Stimulated activated CD8-positive, alpha-beta memory T cell treated with anti-CD3 and anti-CD28 coated beads, Interleukin-4, amount 100 ng/mL, for 1 hour (primary cell): ENCODE data around the gene GNPNAT1.

Experiments used
- DNase-seq, 2 donors: peaks; one replicate each; pipeline ENCODE4 v3.0.0-alpha.2; 2020; ENCODE audit warnings: low read depth in 2 of 2, low spot score in 1 of 2

Gene GNPNAT1

DNA sequence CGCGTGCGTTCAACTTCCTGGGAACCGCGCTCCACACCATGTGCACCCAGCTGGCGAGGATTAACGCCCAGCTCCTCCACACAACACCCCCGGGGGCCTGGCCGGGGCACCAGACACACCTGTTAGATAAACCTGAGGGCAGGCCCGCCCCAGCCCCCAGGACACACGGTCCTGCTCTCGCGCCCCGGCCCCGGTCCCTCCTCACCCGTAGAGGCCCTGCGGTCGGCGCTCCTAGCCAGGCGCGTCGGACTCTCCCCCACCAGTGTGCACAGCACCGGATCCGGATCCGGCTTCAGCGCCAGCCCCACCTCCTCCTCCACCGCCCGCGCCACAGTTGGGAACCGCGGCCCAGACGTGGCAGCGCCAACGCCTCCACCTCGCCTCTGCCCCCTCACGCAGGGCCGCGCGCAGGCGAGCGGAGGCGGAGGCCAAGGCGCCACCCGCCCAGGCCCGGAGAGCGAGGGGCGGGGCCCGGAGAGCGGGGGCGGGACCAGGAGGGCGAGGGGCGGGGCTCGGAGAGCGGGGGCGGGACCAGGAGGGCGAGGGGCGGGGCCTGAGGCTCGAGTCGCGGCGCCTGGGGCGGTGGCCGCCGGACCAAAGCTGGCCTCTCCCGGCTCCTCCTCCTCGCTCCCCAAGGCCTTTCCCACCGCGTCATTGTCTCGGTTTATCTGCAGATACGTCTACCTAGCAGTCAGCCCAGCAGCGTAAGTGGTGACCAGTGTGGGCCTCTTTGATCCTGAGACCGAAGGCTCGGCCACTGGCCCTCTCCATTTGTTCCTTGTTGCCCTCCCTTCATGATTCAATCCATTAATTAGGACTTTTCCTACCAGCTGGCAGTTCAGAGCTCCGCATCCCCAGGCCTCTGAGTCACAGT, at the start of gene GNPNAT1:
Gene GNPNAT1 (minus strand): TSS at position 385 of the 874 bp plus-strand sequence. CDS start 6,957 bp downstream, outside the sequence.
- peak; percentile 58 to 78 for DNase-seq

DNA sequence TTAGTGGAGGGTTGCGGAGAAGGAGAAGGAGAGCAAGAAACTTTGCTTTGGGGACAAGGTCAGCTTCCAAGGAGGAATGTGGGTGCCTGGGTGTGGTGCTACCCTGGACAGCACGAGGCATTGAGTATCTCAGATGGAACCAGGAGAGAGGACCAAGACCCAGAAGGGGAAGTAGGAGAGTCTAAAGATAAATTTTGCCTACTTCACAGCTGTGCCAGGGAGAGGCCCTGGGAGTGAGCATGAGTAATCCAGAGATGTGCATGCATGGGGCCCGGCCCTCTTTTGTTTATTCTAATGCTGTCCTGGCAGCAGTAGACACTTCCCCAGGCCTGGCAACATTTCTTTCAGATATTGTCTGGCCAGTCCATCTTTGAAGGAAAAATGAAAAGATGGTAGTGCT, 49.5 kb upstream of the GNPNAT1 start:
- no peak for DNase-seq

DNA sequence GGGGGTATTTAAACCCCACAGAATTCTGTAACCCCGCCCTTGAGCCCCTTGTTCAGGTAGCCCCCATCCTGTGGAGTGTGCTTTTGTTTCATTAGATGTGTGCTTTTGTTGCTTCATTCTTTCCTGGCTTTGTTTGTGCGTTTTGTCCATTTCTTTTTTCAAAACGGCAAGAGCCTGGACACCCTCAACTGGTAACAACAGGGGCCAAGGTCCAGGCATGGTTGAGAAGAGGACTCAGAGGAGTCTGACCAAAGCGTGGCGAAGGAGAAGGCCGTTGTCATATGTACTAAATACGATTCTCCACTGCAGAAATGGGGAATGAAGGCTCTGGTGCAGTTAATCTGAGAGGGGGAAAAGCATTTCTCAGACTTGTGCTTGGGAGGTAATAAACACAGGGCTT, 46.0 kb upstream of the GNPNAT1 start:
- DNase-seq: no peak

DNA sequence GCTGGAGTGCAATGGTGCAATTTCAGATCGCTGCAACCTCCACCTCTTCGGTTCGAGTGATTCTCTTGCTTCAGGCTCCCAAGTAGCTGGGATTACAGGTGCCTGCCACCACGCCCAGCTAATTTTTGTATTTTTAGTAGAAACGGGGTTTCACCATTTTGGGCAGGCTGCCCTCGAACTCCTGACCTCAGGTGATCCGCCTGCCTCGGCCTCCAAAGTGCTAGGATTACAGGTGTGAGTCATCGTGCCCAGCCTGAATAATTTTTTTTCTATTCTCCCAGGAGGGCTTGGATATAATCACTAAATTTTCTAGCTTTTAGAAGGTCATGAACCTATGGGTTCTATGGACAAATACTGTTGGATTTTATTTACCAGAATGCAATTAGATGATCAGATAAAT, 44.7 kb upstream of the GNPNAT1 start:
- DNase-seq: no peak

DNA sequence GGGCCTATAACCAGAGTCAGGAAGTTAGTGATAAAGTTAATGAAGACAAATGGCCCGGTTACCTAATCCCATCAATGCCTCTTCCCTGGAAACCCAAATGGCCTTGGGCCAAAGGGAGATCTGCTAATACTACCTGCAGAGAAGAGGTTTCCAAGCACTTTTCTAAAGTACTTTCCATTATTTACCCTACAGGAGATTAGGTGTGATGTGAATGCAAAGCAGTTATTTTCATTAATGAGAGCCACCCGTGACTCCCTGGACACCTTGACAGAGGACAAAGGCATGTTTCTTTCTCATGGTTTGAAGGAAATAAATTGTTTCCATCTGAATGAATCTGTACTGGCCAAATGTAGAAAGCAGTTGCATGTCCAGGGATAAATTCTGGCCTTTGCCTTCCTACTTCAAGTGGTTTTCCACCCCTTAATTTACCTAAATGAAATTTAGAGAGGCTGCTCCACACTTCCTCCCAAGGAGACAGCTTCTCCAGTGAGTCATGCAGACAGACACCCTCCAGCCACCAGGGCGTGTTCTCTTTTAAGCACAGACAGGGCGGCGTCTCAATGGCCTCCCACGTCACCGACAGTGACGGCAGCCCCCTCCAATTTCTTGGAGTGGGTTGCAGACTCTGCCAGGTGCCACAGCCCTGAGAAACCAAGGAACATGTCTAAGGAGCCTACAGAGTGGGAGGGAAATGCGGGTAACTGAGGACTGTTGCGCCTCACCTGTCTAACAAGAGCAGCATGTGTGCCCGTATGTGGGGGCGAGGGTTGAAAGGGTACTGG, 43.9 kb upstream of the GNPNAT1 start:
- DNase-seq: no peak

DNA sequence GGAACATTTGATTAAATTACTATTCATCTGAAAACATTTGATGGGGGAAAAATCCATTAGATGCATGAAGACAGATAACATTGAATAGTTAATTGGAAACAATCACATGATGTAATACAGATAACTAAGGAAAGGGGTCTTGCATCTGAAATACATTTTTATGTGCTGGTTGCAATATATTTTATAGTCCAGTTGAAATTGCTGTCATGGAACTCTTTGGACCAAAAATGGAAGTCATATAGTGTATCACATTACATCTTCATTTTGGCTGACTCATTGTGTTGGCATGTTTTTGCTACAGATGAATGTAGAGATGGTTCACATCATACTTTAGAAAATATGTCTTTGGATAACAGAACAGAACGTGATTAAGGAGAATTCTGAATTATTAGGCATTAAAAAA, 43.0 kb upstream of the GNPNAT1 start:
- DNase-seq: no peak

DNA sequence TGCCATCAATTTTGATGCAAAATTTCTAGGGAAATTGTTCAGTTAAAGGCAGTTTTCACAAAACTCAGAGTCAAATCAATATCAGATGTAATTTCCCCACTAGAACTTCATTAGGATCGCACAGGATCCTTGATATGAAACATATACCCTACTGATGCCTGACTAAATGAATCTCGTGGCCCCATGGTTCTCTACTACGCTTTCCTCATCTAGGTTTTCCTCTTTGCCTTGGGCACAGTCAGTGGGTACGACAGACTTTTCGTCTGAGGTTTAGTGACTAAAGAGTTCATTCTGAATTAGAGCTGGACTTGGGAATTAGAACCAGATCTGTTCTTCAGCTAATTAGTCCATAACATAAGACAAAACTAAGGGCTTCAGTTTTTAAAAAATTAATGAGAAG, 42.5 kb upstream of the GNPNAT1 start:
- no peak for DNase-seq

DNA sequence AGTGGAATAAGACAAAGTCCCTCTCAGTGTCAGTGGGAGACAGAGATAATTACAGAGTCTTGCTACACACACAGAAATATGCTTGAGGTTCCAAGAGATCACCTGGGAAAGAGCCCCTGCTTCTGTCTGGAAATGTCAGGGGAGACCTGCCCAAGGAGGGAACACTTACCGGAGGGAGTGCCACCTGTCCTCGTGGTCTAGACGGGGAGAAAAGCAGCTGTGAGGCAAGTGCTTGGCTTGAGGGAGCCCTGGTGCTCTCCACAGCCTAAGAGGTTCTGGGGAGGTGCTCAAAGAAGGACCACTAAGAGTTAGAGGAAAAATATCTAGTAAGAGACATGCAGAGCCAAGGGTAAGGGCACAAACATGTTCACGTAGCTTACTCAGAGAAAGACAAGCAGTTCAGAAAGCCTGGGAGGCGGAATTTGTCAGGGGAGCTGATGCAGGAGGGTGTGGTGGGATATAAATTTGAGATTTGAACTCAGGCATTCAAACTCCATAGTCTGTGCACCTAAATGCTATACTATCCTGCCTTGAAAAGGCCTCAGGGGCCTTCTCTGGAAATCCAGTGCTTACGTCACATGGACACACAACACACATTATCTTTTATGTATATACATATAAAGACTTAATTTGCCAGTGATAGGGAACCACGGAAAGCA, 38.2 kb upstream of the GNPNAT1 start:
- DNase-seq: no peak

DNA sequence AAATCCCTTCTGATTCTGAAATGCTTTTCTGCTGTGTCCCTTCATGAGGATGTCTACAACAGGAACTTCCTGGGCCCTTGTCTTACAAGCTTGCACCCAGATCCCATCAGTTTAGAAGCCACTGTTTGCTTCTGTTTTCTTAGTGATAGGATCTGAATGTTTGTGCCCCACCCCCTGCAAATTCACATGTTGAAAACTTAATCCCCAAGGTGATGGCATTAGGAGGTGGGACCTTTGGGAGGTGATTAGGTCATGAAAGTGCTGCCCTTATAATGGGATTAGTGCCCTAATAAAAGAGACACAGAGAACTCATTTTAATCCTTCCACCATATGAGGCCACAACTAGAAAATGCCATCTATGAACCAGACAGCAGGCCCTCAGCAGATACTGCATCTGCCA, 36.0 kb upstream of the GNPNAT1 start:
- DNase-seq: no peak

DNA sequence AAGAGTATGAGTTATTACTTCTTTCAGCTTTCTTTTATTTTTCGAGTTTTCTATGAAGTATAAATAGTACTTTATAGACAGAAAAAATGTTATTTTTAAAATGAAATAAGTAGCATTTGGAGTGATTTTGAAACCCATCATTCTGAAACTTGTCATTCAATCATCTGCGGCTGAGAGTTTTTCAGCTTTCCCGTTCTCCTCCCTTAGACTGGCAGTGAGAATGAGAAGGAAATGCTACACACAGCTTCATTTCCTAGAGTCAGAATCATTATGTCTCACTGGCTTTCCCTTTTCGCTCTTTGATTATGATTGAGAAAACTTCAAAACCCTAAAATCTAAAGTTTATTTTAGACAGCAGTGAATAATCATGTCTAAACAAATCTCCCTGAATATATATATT, 33.7 kb upstream of the GNPNAT1 start:
- no peak for DNase-seq

DNA sequence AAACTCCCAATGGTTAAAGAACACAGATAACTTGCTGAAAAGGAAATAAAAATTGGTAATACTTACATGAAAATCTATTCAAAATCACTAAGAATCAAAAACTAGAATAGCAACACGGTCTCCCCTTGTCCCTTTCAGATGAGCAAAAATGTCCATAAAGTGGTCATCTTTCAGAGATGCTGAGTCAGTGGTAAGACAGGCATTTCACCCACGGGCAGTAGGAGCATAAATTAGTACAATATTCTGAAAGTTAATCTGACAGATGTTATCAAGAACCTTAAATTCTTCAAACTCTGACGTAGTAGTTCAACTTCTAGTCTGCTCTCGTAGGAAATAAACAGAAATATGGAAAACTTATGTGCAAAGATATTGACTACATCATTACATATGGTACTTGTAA, 33.1 kb upstream of the GNPNAT1 start:
- no peak for DNase-seq

DNA sequence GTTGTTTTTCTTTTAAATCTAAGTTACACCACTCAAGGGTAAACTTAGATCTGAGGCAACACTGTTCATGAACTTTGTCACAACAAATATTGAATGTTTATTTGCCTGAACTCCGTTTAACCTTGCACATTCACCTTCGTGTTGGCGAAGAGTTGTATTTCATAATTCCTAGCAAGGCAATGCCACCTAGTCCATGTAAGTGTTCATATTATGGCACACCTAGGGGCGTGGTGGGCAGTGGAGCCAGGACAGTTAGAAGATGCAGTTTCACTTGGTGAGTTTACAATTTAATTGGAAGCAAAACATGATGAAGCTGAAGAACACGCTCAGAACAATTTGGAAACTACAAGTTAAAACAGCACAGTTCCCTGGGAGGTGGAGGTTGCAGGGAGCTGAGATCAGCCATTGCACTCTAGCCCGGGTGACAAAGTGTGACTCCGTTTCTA, 30.4 kb upstream of the GNPNAT1 start:
- no peak for DNase-seq

DNA sequence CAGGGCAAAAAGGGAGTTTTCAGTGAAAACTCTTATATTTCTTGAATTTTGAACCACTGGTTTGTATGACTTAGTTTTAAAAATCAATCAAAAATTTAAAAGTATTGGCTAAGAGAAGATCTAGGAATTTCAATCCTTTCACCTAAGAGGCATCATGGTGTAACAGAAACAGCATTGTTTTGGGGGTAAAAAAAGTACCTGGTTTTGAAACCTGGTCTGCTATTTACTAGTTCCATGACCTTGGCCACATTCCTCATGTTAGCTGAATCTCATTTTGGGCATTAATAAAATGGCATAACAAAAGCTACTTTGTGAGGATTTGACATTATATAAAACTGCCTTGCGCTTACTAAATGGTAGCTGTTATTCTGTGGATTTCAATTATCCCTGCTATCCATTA, 16.7 kb upstream of the GNPNAT1 start:
- DNase-seq: no peak

DNA sequence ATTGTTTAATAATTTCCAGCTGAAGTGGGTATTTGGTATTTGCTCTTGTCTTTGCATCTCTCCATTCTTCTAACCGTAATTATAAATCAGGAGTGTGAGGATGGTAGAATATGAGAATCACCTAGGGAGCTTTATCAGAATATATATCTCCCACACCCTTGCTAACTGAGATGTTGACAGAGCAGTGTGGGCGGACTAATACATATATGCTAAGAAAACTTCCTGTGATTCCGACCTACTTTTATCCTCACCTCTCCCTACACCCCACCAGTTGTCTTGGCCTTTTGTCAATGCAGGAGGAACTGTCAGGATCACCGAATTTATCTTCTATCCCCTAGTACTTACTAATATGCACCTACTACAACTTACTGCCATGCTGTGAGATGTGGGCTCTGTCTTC, 14.7 kb upstream of the GNPNAT1 start:
- DNase-seq: no peak

DNA sequence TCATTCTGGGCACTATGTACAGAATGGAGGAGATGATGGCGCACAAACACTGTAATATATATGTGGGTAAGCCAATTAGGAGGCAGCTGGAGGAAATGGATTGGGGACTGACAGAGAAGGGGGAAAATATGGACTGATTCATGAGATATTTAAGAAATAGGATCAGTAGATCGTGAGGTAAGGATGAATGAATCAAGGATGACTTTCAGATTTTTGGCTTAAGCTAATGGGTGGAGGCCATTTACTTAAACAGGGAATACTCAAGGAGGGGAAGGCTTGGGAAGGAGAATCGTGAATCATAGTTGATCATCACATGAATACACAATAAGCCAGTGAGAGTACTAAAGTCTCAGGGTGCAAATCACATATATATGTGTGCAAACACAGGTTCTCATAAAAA, 11.2 kb upstream of the GNPNAT1 start:
- DNase-seq: no peak

DNA sequence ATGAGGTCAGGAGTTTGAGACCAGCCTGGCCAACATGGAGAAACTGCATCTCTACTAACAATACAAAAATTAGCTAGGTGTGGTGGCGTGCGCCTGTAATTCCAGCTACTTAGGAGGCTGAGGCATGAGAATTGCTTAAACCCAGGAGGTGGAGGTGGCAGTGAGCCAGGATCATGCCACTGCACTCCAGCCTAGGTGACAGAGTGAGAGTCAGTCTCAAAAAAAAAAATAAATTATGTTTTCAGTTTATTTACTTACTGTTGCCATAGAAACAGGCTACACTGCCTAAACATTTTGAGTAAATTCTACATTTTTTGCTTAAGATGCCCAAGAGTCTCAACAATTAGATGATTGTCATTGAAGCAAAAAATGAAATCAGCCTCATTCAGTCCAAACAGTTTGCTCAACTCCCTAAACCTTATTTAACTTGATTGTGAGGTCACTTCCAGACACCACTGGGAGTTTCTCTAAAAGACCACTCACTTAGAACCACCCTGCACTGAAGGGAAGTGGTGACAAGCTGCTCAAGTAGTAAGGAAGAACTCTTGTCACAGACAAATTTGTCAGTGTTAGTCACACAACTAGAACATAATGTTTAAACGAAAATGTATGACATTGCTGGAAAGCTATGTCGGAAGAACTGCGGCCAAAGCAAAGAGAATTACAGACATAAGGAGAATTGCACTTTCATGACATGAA, 9.8 kb upstream of the GNPNAT1 start:
- no peak for DNase-seq

DNA sequence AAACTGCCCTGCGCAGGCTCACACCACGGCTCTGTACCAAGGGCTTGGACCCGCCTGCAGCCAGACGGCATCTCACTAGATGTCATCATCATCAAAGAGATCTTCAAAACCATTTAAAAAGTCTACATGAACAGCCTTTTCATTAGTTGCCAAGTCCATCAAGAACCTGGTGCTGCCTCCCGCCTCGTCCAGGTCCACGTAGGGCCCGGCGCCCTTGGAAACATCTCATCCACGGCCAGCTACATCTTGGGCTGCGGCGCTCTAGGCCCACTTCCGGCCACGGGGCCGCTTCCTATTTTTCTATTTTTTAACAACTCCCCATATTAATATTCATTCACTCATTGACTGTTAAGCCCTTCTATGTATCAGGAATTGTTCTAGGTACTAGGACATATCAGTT, 7.4 kb upstream of the GNPNAT1 start:
- no peak for DNase-seq

DNA sequence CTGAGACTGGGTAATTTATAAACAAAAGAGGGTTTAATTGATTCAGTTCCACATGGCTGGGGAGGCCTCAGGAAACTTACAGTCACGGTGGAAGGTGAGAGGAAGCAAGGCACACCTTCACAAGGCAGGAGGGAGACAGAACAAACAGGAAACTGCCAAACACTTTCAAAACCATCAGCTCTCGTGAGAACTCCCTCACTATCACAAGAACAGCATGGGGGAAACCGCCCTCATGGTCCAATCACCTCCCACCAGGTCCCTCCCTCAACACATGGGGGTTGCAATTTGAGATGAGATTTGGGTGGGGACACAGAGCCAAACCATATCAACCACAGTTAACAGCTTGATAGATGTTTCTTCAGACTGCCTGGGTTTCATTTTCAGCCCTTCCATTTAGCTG, 6.2 kb upstream of the GNPNAT1 start:
- DNase-seq: no peak

DNA sequence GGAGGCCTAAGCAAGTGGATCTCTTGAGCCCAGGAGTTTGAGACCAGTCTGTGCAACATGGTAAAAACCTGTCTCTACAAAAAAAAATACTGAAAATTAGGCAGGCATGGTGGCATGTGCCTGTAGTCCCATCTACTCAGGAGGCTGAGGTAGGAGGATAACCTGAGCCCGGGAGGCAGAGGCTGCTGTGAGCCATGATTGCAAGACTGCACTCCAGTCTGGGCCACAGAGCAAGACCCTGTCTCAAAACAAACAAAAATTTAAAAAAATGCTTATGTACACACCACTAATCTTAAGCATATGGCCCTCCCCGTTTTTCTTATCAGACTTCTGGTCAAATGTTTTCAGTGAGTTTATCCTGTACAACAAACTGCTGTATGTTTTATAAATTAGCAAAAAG, 1.7 kb upstream of the GNPNAT1 start:
- no peak for DNase-seq

DNA sequence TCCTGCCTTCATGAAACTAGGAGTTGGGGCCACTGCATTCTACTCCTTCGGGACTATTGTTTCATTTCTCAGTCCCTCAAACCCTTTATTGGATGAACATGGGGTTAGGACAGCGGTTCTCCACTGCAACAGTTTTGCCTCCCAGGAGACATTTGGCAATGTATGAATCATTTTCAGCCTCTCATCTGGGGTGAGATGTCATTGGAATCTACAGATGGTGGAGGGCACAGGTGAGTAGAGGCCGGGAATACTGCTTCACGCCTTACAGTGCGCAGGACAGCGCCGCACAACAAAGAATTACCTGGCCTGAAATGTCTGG, 649 bp upstream of the GNPNAT1 start:
- DNase-seq: no peak

DNA sequence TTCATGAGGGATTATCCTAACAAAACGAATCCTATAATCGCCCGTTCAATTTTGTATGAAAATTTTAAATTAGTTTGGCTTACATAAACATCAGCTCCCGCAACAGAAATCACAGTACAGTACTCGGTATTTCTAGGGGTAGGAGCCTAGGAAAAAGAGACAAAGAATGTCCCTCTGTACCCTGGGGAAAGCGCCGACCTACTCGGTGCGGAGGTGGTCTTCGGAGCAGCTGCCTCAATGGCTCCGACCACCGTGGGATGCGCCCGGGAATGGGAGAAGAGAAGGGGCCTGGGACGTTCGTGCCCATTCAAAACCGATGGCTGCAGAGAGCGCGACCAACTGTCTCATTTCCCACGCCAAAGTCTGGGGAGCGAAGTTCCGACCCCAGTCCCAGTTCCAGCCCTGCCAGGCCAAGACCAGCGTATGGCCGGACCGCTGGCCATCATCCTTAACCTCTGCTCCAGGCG, 618 bp downstream of the GNPNAT1 start:
- DNase-seq: no peak
